Esophagus muscularis mucosa (tissue), 4 donors: Measurements from ENCODE around the gene ULK2.

Source experiments
- EP300 ChIP-seq: sonication (generic); formaldehyde crosslinking; IDR thresholded peaks from one replicate; pipeline ENCODE4 v1.6.1; 2017; ENCODE audit warnings: antibody characterized with exemption
- POLR2A ChIP-seq: fragments of 450-650 bp; IDR thresholded peaks from one replicate; pipeline ENCODE4 v1.6.1; 2017; ENCODE audit warnings: antibody characterized with exemption, moderate library complexity, mild to moderate bottlenecking, low read depth
- POLR2AphosphoS5 ChIP-seq, 2 donors: sonication (generic); formaldehyde crosslinking; IDR thresholded peaks; one replicate each; pipeline ENCODE4 v1.6.1; 2017; ENCODE audit warnings: antibody characterized with exemption in 2 of 2
- TF ChIP-seq, protein P1 (sequence below), 3 experiments: fragments of 200-600 bp in 2 of 3; fragments of 450-650 bp in 1 of 3; sonication (generic) in 2 of 3; IDR thresholded peaks; one replicate each; pipeline ENCODE4 v1.5.1; 2017 to 2019; ENCODE audit warnings: antibody characterized with exemption in 3 of 3, mild to moderate bottlenecking in 2 of 3, moderate library complexity in 1 of 3

GRCh38 chr17:19904412-19904811 is 36.7 kb upstream of the ULK2 start:
- no peak for TF ChIP-seq POLR2A
- TF ChIP-seq, protein P1, sequence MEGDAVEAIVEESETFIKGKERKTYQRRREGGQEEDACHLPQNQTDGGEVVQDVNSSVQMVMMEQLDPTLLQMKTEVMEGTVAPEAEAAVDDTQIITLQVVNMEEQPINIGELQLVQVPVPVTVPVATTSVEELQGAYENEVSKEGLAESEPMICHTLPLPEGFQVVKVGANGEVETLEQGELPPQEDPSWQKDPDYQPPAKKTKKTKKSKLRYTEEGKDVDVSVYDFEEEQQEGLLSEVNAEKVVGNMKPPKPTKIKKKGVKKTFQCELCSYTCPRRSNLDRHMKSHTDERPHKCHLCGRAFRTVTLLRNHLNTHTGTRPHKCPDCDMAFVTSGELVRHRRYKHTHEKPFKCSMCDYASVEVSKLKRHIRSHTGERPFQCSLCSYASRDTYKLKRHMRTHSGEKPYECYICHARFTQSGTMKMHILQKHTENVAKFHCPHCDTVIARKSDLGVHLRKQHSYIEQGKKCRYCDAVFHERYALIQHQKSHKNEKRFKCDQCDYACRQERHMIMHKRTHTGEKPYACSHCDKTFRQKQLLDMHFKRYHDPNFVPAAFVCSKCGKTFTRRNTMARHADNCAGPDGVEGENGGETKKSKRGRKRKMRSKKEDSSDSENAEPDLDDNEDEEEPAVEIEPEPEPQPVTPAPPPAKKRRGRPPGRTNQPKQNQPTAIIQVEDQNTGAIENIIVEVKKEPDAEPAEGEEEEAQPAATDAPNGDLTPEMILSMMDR (IDR thresholded peaks at IDR 0.05): no peak
- no peak for TF ChIP-seq EP300
- no peak for TF ChIP-seq POLR2AphosphoS5 (IDR thresholded peaks at IDR 0.05)
